Measurements from ENCODE around the gene ZIC2.

ZIC2 gene

GRCh38 chr13:99987154-99988019 lies 5.8 kb downstream of the ZIC2 start:
- DNase-seq = no peak

GRCh38 chr13:99988529-99989275 lies 7.1 kb downstream of the ZIC2 start:
- no peak for DNase-seq

- DNase-seq = no peak
Measured at GRCh38 chr13:99989276-99990125, 7.9 kb downstream of the ZIC2 start.

GRCh38 chr13:99990126-99990977 lies 8.8 kb downstream of the ZIC2 start:
- DNase-seq = no peak

- DNase-seq = no peak
Measured at GRCh38 chr13:99991013-99991827, 9.6 kb downstream of the ZIC2 start.

GRCh38 chr13:99991828-99992775 lies 10.5 kb downstream of the ZIC2 start:
- peak; percentile 15 for DNase-seq

GRCh38 chr13:99992949-99993351 lies 11.4 kb downstream of the ZIC2 start:
- DNase-seq = peak; percentile 51

- DNase-seq = no peak
Measured at GRCh38 chr13:99993660-99994637, 12.4 kb downstream of the ZIC2 start.

- no peak for DNase-seq
Measured at GRCh38 chr13:99994638-99995020, 13.0 kb downstream of the ZIC2 start.

- no peak for DNase-seq
Measured at GRCh38 chr13:99995104-99995588, 13.6 kb downstream of the ZIC2 start.

GRCh38 chr13:99995589-99996380 lies 14.2 kb downstream of the ZIC2 start:
- DNase-seq = no peak

- DNase-seq = no peak
Measured at GRCh38 chr13:99996381-99996973, 14.9 kb downstream of the ZIC2 start.

GRCh38 chr13:99997702-99998214 lies 16.2 kb downstream of the ZIC2 start:
- DNase-seq = no peak

- DNase-seq = no peak
Measured at GRCh38 chr13:99998261-99998660, 16.7 kb downstream of the ZIC2 start.

- no peak for DNase-seq
Measured at GRCh38 chr13:100014621-100015020, 33.0 kb downstream of the ZIC2 start.

- no peak for DNase-seq
Measured at GRCh38 chr13:100019780-100020356, 38.3 kb downstream of the ZIC2 start.

- no peak for DNase-seq
Measured at GRCh38 chr13:100022798-100023197, 41.2 kb downstream of the ZIC2 start.
